Activated CD8-positive, alpha-beta memory T cell treated with anti-CD3 and anti-CD28 coated beads for 48 hours (primary cell): ENCODE results near the gene APOL1.
"Not testable (repeated sequence)": the region's sequence is repeated elsewhere in the genome, so short reads cannot be mapped to it uniquely, and the experiment has no call there.

Experiments used
- DNase-seq, 3 experiments: peaks; one replicate each; pipeline ENCODE4 v3.0.0-alpha.2; 2020; ENCODE audit warnings: low read depth in 2 of 3, low spot score in 2 of 3

APOL1 gene

DNA sequence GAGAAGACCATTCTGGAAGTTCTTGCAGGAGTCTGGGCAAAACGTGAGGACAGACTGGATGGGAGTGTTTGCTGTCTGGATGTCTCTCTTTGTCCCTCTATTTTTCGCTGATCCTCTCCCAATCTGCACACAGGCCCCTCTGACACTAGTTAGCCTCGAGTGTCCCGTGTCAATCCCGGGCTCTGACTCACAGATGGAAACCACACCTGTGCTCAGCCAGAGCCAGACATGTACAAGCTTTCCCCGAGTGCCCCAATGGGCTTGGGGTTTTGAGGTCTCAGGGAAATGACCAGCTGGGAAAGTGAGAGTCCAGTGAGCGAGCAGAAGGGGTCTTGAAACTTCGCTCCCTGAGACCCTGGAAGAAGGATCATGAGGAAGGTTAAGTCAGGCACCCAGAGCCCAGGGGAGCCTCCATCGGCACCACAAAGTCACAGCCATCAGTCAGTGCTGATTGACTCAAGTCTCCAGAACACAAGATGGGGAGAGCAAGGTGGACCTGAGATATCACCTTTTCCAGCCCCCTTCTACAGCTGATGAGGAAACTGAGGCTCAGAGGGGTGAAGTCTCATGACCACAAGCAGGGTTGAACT lies 27.5 kb upstream of the APOL1 start:
- DNase-seq, result no peak

DNA sequence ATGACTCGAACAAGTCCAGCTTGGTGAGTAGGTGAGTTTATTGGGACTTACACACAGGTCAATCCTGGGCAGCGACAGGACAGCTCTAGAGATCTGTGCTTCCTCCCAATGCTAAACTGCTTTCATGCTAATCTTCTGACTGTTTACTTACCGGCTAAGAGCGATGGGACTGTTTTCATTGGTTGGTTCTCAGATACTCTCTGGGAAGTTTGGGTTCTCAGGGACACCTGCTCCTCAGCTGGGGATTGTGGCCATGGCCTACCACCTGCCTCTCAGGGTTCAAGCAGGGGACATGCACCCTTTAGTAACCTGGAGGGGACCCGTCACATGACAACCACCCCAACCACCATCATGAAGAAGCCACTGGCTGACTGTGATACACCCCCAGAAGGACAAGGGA lies 26.7 kb upstream of the APOL1 start:
- DNase-seq, result no peak

- DNase-seq, result no peak
Measured at GRCh38 chr22:36227396-36227795, 25.5 kb upstream of the APOL1 start.

DNA sequence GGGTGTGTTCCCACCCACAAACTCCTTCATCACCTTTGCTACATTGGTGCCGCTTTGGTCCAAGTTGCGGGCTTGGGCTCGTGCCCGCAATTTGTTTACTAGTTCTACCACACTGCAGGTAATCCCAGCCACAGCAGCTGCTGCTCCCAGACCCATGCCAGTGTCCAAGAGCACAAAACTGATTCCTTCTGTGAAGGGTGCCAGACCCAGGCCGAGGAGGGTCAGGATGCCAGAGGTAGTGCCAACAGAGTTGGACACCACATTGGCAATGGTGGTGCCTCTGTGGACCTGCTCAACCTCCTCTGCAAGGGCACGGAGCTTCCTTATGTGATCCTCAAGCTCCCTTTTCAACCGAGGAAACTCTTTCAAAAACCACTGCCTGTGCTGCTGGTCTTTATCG lies 25.1 kb upstream of the APOL1 start:
- DNase-seq, result no peak

GRCh38 chr22:36228369-36228768 lies 24.6 kb upstream of the APOL1 start:
- DNase-seq, result not testable (repeated sequence)

DNA sequence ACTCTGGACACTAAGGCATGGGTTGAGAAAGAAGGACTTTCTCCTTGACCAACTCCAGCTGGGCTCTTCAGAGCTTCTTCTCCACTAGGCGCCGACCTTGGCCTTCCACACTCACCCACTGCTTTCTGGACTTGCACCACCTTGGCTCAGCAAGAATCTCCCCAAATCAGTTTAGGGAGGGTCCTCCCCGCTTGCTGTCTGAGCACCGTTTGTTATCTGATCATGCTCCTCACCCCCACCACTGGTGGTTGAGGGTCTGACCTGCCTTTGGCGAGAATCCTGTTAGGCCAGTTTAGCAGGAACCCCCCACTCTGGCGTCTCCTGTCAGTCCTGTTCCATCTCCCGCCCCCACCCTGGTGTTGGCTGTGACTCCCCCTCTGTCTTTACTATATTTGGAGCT lies 24.0 kb upstream of the APOL1 start:
- DNase-seq, result no peak

- DNase-seq, result not testable (repeated sequence)
Measured at GRCh38 chr22:36229649-36230048, 23.3 kb upstream of the APOL1 start.

DNA sequence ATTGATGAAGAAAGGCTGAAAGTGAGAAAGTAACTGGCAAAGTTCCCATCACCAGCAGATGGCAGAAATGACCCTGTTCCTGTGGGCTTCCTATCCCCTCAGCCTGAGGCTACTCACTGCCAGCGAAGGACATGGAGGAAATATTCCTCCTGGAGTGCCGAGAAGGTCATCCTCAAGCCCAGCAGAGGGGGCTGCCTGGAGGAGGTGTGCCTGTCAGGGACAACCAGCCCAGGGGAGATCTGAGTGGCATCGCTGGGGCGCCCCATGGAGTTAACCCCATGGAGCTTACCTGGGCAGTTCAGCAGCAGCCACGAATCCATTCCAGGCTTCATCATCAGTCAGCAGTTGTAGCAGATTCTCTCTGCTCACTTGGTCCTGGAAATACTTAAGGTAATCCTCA lies 21.9 kb upstream of the APOL1 start:
- not testable (repeated sequence) for DNase-seq

GRCh38 chr22:36232715-36233401 lies 20.1 kb upstream of the APOL1 start:
- no peak for DNase-seq

GRCh38 chr22:36233796-36234195 lies 19.1 kb upstream of the APOL1 start:
- DNase-seq, result no peak

DNA sequence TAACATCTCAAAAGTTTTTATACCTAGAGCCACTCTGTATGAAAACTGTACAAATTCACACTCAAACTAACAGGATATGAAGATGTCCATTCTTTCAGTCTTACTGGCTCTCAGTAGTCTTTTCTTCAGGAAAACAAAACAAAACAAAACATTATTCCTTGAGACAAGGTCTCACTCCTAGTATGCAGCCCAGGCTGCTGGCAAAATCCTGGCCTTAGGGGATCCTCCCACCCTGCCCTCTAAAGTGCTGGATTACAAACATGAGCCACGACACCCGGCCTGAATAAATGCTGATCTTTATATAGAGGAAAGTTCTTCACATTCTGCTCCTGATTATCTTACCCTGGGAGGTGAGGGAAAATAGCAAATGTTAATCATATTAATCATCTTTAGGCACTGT lies 18.7 kb upstream of the APOL1 start:
- DNase-seq, result no peak

DNA sequence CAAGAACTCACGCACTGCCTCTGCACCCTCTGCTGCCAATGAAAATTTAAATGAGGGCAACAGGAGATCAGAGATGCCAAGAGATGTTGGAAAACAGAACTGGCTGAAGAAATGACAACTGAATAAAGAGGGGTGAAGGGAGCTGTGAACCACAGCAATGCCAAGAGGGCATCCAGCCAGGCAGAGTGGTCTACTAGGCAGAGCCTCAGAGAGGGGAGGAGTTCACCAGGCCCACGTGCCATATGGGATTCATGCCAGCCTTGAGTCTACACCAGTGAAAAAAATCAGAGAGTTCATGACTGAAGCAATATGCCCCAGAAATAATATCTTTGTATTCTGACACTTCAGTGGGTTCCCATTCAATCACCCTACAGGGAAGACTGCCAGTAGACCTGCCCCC lies 18.0 kb upstream of the APOL1 start:
- DNase-seq, result no peak

GRCh38 chr22:36235585-36235984 lies 17.3 kb upstream of the APOL1 start:
- no peak for DNase-seq

DNA sequence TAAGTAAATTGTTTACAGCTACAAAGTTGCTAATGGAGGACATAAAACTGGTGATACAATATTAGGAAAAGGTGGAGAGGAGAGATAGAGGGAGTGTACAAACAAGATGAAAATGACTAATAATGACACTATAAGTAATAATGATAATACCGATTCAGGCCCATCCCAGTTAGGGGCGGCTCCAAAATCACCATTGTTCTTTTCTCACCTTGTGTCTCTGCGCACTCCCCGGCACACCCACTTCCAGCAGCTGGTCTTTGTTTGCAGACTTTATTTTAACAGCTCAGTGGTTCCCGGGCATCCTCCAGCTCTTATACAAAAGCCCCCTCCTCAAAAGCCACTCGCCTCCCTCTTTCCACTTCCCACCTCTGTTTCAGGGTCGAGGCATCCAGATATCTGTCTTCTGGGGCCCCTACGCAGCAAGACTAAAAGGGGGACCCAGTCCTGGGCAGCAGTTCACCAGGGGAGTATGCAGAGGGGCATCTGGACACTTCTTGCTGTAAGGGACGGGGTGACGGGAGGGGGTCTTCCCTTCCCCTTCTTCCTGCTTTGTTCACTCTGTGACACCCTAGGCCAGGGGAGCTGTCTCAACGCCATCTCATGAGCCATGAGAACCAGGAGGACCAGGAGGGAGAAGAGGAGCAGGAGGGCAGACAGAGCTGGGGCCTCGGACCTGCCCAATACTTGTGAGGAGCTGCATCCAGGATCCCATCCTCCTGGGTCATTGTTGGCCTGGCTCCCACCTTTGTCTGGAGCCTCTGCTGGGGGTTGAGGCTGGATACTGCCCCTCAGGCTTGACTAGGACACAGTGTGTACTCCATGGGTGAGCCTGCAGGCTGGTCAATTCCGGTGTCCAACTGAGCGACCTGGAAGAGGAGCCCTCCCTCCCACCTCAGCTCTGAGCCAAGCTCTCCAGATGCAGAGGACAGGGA lies 16.3 kb upstream of the APOL1 start:
- no peak for DNase-seq

GRCh38 chr22:36237462-36238372 lies 15.2 kb upstream of the APOL1 start:
- DNase-seq, result no peak

DNA sequence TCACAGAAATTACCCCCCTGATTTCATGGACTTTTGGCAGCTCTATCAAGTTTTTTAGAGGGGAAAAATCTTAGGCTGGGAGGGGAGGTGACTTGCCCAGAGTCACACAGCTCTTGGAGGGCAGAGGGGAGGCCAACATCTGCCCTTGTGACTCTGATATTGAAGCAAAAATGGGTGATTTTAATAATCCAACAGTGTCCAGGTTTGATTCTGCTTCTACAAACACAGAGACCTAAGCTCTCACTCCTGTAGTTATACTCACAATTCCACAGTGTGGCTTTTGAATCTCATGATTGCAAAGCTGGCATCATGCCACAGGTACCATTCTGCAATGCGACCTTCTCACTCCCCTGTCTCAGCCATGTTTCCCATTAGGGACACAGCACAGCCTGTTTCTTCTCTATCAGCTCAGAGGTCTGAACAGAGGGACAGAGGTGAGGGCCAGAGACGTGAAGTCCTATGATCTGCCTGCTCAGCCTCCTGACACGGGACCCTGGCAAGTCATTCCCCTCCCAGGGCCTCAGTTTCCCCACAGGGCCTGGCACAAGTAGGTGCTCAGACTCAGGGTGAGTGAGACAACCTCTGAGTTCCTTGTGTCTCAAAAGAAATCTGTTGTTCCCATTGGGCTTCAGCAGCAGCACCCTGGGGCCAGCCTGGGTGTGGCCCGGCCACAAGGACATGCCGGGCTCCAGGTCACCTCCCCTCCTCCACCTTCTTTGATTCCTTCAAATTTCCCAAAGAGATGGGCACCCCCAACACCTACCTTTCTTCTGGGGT lies 14.4 kb upstream of the APOL1 start:
- DNase-seq, result no peak

DNA sequence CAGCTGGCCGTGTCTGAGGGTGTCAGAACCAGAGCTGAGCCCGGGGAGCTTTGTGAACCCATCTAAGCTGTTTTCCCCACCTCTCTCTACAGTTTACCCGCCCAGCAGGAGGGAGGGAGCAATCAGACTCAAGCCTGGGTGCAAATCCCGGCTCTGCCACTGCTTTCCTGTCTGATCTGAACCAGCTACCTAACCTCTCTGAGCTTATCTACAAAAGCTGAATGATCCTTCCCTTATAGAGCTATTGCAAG lies 13.9 kb upstream of the APOL1 start:
- no peak for DNase-seq

- peak in 2 of 3 experiments; percentile 57 to 60 for DNase-seq
Measured at GRCh38 chr22:36239401-36240171, 13.3 kb upstream of the APOL1 start, which contains the start of gene APOL2. TSS of gene APOL2 (minus strand) at chr22:36239527. CDS start at chr22:36233162, 6,365 bp downstream.

DNA sequence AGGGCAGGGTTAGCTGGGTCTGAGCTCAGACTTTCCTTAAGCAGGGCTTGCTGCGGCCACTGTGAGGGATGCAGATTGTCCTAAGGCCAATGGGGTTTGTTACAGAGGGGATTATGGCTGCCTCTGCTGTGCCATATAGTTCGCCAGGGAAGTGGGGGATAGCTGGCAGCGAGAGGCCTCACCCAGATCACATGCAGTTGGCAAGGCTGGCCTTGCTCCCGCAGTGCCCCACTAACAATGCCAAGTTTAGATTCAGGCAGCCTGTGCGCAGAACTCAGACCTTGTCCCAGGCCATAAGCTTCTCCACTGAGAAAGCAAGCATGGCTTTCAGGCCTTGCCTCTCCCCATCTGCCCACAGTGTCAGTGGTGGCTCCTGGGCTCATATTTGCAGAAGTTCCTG lies 8.9 kb upstream of the APOL1 start:
- no peak for DNase-seq
